GM23338 (cell line): ENCODE data around the gene PRR22. TPM values are rescaled to one million over a fixed set of nuclear protein-coding genes. Genes with fewer than 3 reads are reported as not detected.
"Not testable (repeated sequence)": the region's sequence is repeated elsewhere in the genome, so short reads cannot be mapped to it uniquely, and the experiment has no call there.

Experiments used
- ATAC-seq: fragments of 200-7000 bp; cut with Tn5 transposase; 3 replicates; pipeline ENCODE4 v1.9.1; 2020
- DNase-seq: peaks from one replicate; pipeline ENCODE4 v3.0.0-alpha.2; 2015; ENCODE audit warnings: low spot score
- H2AFZ ChIP-seq: fragments of 200-600 bp; sonication (generic); 2 replicates; pipeline ENCODE4 v1.8.0; 2016; ENCODE audit warnings: antibody characterized with exemption, mild to moderate bottlenecking, moderate library complexity
- H3F3A ChIP-seq: fragments of 200-600 bp; sonication (generic); replicated peaks from 2 replicates; pipeline ENCODE4 v1.8.0; 2017; ENCODE audit warnings: antibody characterized with exemption, mixed run types, low read depth
- H3K27ac ChIP-seq: fragments of 200-600 bp; sonication (generic); 2 replicates; pipeline ENCODE4 v1.6.1; 2016; ENCODE audit warnings: low read depth
- H3K27me3 ChIP-seq: fragments of 200-600 bp; sonication (generic); 2 replicates; pipeline ENCODE4 v1.8.0; 2016; ENCODE audit warnings: mild to moderate bottlenecking, mixed run types, moderate library complexity; ENCODE audit not compliant: insufficient read depth
- H3K36me3 ChIP-seq: fragments of 200-600 bp; sonication (generic); 2 replicates; pipeline ENCODE4 v1.8.0; 2016; ENCODE audit warnings: mild to moderate bottlenecking; ENCODE audit not compliant: insufficient read depth
- H3K4me1 ChIP-seq: fragments of 200-600 bp; sonication (generic); 2 replicates; pipeline ENCODE4 v1.8.0; 2016; ENCODE audit warnings: mild to moderate bottlenecking, moderate library complexity; ENCODE audit not compliant: insufficient read depth
- H3K4me2 ChIP-seq: fragments of 200-600 bp; sonication (generic); 2 replicates; pipeline ENCODE4 v1.7.1; 2017; ENCODE audit warnings: mixed run types
- H3K4me3 ChIP-seq: fragments of 200-600 bp; sonication (generic); 2 replicates; pipeline ENCODE4 v1.6.1; 2016; ENCODE audit warnings: mixed run types
- H3K79me2 ChIP-seq: fragments of 200-600 bp; sonication (generic); replicated peaks from 2 replicates; pipeline ENCODE4 v1.8.0; 2017; ENCODE audit warnings: mild to moderate bottlenecking; ENCODE audit not compliant: insufficient read depth
- H3K9me2 ChIP-seq: fragments of 200-600 bp; sonication (generic); 2 replicates; pipeline ENCODE4 v1.8.0; 2017; ENCODE audit not compliant: insufficient read depth
- H4K20me1 ChIP-seq: fragments of 200-600 bp; sonication (generic); replicated peaks from 2 replicates; pipeline ENCODE4 v1.8.0; 2017; ENCODE audit warnings: mild to moderate bottlenecking; ENCODE audit not compliant: insufficient read depth
- H3K27ac Mint-ChIP-seq: 2 replicates; pipeline ENCODE4 v1.8.0; 2020; ENCODE audit warnings: inconsistent platforms, mild to moderate bottlenecking, moderate library complexity, mixed read lengths
- H3K27me3 Mint-ChIP-seq: 3 replicates; pipeline ENCODE4 v1.8.0; 2022; ENCODE audit warnings: low read depth, mild to moderate bottlenecking, moderate library complexity, mixed read lengths, inconsistent platforms; ENCODE audit not compliant: insufficient read depth, poor library complexity
- H3K36me3 Mint-ChIP-seq: 3 replicates; pipeline ENCODE4 v1.8.0; 2021; ENCODE audit warnings: low read depth, mild to moderate bottlenecking, inconsistent platforms, moderate library complexity, mixed read lengths
- H3K4me1 Mint-ChIP-seq: 3 replicates; pipeline ENCODE4 v1.8.0; 2020; ENCODE audit warnings: mild to moderate bottlenecking, inconsistent platforms, mixed read lengths
- H3K4me3 Mint-ChIP-seq: 3 replicates; pipeline ENCODE4 v1.8.0; 2021; ENCODE audit warnings: moderate library complexity, mild to moderate bottlenecking, inconsistent platforms, mixed read lengths
- H3K9me3 Mint-ChIP-seq: 3 replicates; pipeline ENCODE4 v1.8.0; 2020; ENCODE audit warnings: moderate library complexity, mild to moderate bottlenecking, inconsistent platforms, mixed read lengths
- POLR2AphosphoS5 ChIP-seq: IDR thresholded peaks from 2 replicates; pipeline ENCODE4 v1.6.1; 2016; ENCODE audit warnings: antibody characterized with exemption, low read depth
- ZNF114 ChIP-seq: fragments of 250-450 bp; sonication (Bioruptor Pico); IDR thresholded peaks from 2 replicates; pipeline ENCODE4 v1.5.0; 2020; ENCODE audit warnings: mild to moderate bottlenecking, moderate library complexity
- ZNF331 ChIP-seq: fragments of 250-450 bp; sonication (Bioruptor Pico); IDR thresholded peaks from 2 replicates; pipeline ENCODE4 v1.5.0; 2020; ENCODE audit warnings: low read depth, mild to moderate bottlenecking, moderate library complexity
- polyA plus RNA-seq: library from polyadenylated mRNA; unstranded; fragments of >200 nt; fragmentation: Nextera tagmentation; extraction: Ambion mirVana; gene quantifications from 2 replicates; pipeline ENCODE4 v1.2.1, GENCODE V29; 2016
- total RNA-seq: library from RNA; depleted of rRNA; stranded (reverse); fragments of >200 nt; shearing (Covaris generic); gene quantifications from 2 replicates; pipeline ENCODE4 v1.2.3, GENCODE V29; 2014; rRNA removed
- TF ChIP-seq, protein P1 (sequence below): IDR thresholded peaks from one replicate; pipeline ENCODE4 v1.6.1; 2018; ENCODE audit warnings: antibody characterized with exemption; ENCODE audit not compliant: unreplicated experiment

PRR22 gene
- total and polyA plus RNA-seq, 2 experiments from 2014 or later = 1.0 to 1.2 TPM

GRCh38 chr19:5738423-5738822 is 46.1 kb downstream of the PRR22 start (continued):
- TF ChIP-seq POLR2AphosphoS5 = no peak
- no peak for TF ChIP-seq ZNF114
- TF ChIP-seq ZNF331 (CRISPR knock-in tag) = no peak
- TF ChIP-seq, protein P1, sequence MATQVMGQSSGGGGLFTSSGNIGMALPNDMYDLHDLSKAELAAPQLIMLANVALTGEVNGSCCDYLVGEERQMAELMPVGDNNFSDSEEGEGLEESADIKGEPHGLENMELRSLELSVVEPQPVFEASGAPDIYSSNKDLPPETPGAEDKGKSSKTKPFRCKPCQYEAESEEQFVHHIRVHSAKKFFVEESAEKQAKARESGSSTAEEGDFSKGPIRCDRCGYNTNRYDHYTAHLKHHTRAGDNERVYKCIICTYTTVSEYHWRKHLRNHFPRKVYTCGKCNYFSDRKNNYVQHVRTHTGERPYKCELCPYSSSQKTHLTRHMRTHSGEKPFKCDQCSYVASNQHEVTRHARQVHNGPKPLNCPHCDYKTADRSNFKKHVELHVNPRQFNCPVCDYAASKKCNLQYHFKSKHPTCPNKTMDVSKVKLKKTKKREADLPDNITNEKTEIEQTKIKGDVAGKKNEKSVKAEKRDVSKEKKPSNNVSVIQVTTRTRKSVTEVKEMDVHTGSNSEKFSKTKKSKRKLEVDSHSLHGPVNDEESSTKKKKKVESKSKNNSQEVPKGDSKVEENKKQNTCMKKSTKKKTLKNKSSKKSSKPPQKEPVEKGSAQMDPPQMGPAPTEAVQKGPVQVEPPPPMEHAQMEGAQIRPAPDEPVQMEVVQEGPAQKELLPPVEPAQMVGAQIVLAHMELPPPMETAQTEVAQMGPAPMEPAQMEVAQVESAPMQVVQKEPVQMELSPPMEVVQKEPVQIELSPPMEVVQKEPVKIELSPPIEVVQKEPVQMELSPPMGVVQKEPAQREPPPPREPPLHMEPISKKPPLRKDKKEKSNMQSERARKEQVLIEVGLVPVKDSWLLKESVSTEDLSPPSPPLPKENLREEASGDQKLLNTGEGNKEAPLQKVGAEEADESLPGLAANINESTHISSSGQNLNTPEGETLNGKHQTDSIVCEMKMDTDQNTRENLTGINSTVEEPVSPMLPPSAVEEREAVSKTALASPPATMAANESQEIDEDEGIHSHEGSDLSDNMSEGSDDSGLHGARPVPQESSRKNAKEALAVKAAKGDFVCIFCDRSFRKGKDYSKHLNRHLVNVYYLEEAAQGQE = no peak

- not testable (repeated sequence) for H3K79me2 ChIP-seq, H3K27ac ChIP-seq, ATAC-seq, H3K9me2 ChIP-seq, H3K4me2 ChIP-seq, H2AFZ ChIP-seq, H3K27me3 ChIP-seq, H3K4me1 ChIP-seq, H3K4me3 Mint-ChIP-seq, H3K36me3 ChIP-seq, H3K36me3 Mint-ChIP-seq, H3K9me3 Mint-ChIP-seq, DNase-seq, H3F3A ChIP-seq, H3K4me3 ChIP-seq, H4K20me1 ChIP-seq, H3K27me3 Mint-ChIP-seq, H3K27ac Mint-ChIP-seq, H3K4me1 Mint-ChIP-seq
Observed at GRCh38 chr19:5733172-5733571, 51.4 kb downstream of the PRR22 start.

Other genes with a start within 250 kb of the PRR22 start
- gene TINCR, start 216.8 kb downstream of the PRR22 start, total RNA-seq = 0.97 and 3.9 TPM in 2 replicates
- gene TINCR, start 216.8 kb downstream of the PRR22 start, polyA plus RNA-seq = 0.42 and 0.94 TPM in 2 replicates
- 29.6 and 37.7 TPM in 2 replicates for gene SAFB2, start 162.0 kb downstream of the PRR22 start, total RNA-seq
- gene SAFB2, start 162.0 kb downstream of the PRR22 start, polyA plus RNA-seq = 102 and 110 TPM in 2 replicates
- 82.2 and 109 TPM in 2 replicates for gene SAFB, start 161.7 kb downstream of the PRR22 start, total RNA-seq
- 76.5 and 85.2 TPM in 2 replicates for gene SAFB, start 161.7 kb downstream of the PRR22 start, polyA plus RNA-seq
- 9.1 and 15.5 TPM in 2 replicates for gene MICOS13, start 104.2 kb downstream of the PRR22 start, total RNA-seq
- gene MICOS13, start 104.2 kb downstream of the PRR22 start, polyA plus RNA-seq = 54.6 and 63.8 TPM in 2 replicates
- gene HSD11B1L, start 103.7 kb downstream of the PRR22 start, total RNA-seq = 12.9 and 14.6 TPM in 2 replicates
- gene HSD11B1L, start 103.7 kb downstream of the PRR22 start, polyA plus RNA-seq = 17.8 and 18.4 TPM in 2 replicates
- gene RPL36, start 94.5 kb downstream of the PRR22 start, total RNA-seq = 575 and 895 TPM in 2 replicates
- 3,204 and 3,480 TPM in 2 replicates for gene RPL36, start 94.5 kb downstream of the PRR22 start, polyA plus RNA-seq
- 123 and 137 TPM in 2 replicates for gene LONP1, start 64.6 kb downstream of the PRR22 start, total RNA-seq
- gene LONP1, start 64.6 kb downstream of the PRR22 start, polyA plus RNA-seq = 64.5 and 68.6 TPM in 2 replicates
- gene CATSPERD, start 64.1 kb downstream of the PRR22 start, total RNA-seq = 0.17 TPM in 1 of 2 replicates, not detected in the other
- gene CATSPERD, start 64.1 kb downstream of the PRR22 start, polyA plus RNA-seq = 0.56 TPM in 1 of 2 replicates, not detected in the other
- 42.7 and 53.0 TPM in 2 replicates for gene DUS3L, start 6.4 kb upstream of the PRR22 start, total RNA-seq
- gene DUS3L, start 6.4 kb upstream of the PRR22 start, polyA plus RNA-seq = 24.5 and 26.2 TPM in 2 replicates
- gene NRTN, start 20.3 kb upstream of the PRR22 start, total RNA-seq = 4.0 and 5.9 TPM in 2 replicates
- 5.5 and 5.8 TPM in 2 replicates for gene NRTN, start 20.3 kb upstream of the PRR22 start, polyA plus RNA-seq
- not detected in 2 replicates for gene FUT6, start 55.0 kb upstream of the PRR22 start, total RNA-seq
- gene FUT6, start 55.0 kb upstream of the PRR22 start, polyA plus RNA-seq = not detected in 2 replicates
- not detected in 2 replicates for gene FUT3, start 66.7 kb upstream of the PRR22 start, total RNA-seq
- 0.45 TPM in 1 of 2 replicates, not detected in the other for gene FUT3, start 66.7 kb upstream of the PRR22 start, polyA plus RNA-seq
- not detected in 2 replicates for gene FUT5, start 85.8 kb upstream of the PRR22 start, total RNA-seq
- gene FUT5, start 85.8 kb upstream of the PRR22 start, polyA plus RNA-seq = 0.10 TPM in 1 of 2 replicates, not detected in the other
- gene NDUFA11, start 119.0 kb upstream of the PRR22 start, total RNA-seq = 171 and 187 TPM in 2 replicates
- 523 and 558 TPM in 2 replicates for gene NDUFA11, start 119.0 kb upstream of the PRR22 start, polyA plus RNA-seq
- gene VMAC, start 120.1 kb upstream of the PRR22 start, total RNA-seq = 3.2 and 3.7 TPM in 2 replicates
- 0.79 and 0.89 TPM in 2 replicates for gene VMAC, start 120.1 kb upstream of the PRR22 start, polyA plus RNA-seq
- 0.74 and 3.2 TPM in 2 replicates for gene CAPS, start 129.5 kb upstream of the PRR22 start, total RNA-seq
- 1.5 and 2.5 TPM in 2 replicates for gene CAPS, start 129.5 kb upstream of the PRR22 start, polyA plus RNA-seq
- gene RANBP3, start 193.4 kb upstream of the PRR22 start, total RNA-seq = 98.3 and 105 TPM in 2 replicates
- 40.2 and 41.2 TPM in 2 replicates for gene RANBP3, start 193.4 kb upstream of the PRR22 start, polyA plus RNA-seq